Adipose tissue (tissue), 3 donors: Measurements from ENCODE around the gene YPEL2. TPM values are rescaled to one million over a fixed set of nuclear protein-coding genes. Genes with fewer than 3 reads are reported as not detected.
"Not testable (repeated sequence)": the region's sequence is repeated elsewhere in the genome, so short reads cannot be mapped to it uniquely, and the experiment has no call there.

Source experiments
- H3K27ac ChIP-seq: one replicate; pipeline ENCODE4 v1.5.1; 2013; ENCODE audit warnings: low read depth, low read length
- WGBS, 3 donors: extraction: QIAGEN DNeasy Blood & Tissue Kit; methylation state at CpG; one replicate each; pipeline ENCODE4 v1.1.7; 2013; 5-methylcytosine and 5-hydroxymethylcytosine counted together
- polyA plus RNA-seq, 3 donors: library from polyadenylated mRNA; stranded (reverse); fragments of 200-250 nt; gene quantifications; one replicate each; pipeline ENCODE4 v1.2.3, GENCODE V29; 2013
- donor health status: healthy with polysubstance abuse.
- donor health status: Bipolar disorder and iron deficiency.
- donor health status: healthy.

The YPEL2 gene
- polyA plus RNA-seq: 10 to 100 TPM in 2 of 3 donors, 1 to 10 TPM in 1; 6.0 to 22.8 (median 18.6) TPM

GRCh38 chr17:59331129-59331928 lies at the start of gene YPEL2:
YPEL2 (plus strand) TSS chr17:59331655; CDS start chr17:59353410, 21,755 bp downstream.
- 0 to 1% (median 1%) methylated on average over 29 to 71 of the region's 71 CpGs for WGBS, 3 donors
- peak within 1 kb of the TSS; percentile 79 for H3K27ac ChIP-seq

GRCh38 chr17:59284317-59284716 lies 47.1 kb upstream of the YPEL2 start:
- no peak overlapping the region for H3K27ac ChIP-seq
- 60 to 74% (median 67%) methylated on average over 4 of the region's 4 CpGs for WGBS, 3 donors

GRCh38 chr17:59287452-59287851 lies 44.0 kb upstream of the YPEL2 start:
- H3K27ac ChIP-seq: no peak overlapping the region
- 24 to 77% (median 30%) methylated on average over 1 of the region's 1 CpG for WGBS, 3 donors

GRCh38 chr17:59287891-59288290 lies 43.6 kb upstream of the YPEL2 start:
- WGBS, 3 donors: 60 to 88% (median 65%) methylated on average over 3 of the region's 3 CpGs
- no peak overlapping the region for H3K27ac ChIP-seq

GRCh38 chr17:59289981-59290301 lies 41.5 kb upstream of the YPEL2 start:
- 64 to 66% (median 66%) methylated on average over 3 of the region's 3 CpGs for WGBS, 3 donors
- no peak overlapping the region for H3K27ac ChIP-seq

- WGBS, 3 donors: 23 to 31% (median 25%) methylated on average over 12 of the region's 12 CpGs
- not testable (repeated sequence) for H3K27ac ChIP-seq
Observed at GRCh38 chr17:59290302-59290998, 41.0 kb upstream of the YPEL2 start.

- H3K27ac ChIP-seq: no peak overlapping the region
- WGBS, 3 donors: 14 to 32% (median 22%) methylated on average over 1 of the region's 1 CpG
Observed at GRCh38 chr17:59292174-59292523, 39.3 kb upstream of the YPEL2 start.

- WGBS, 3 donors: 77 to 92% (median 86%) methylated on average over 2 of the region's 2 CpGs
- H3K27ac ChIP-seq: no peak overlapping the region
Observed at GRCh38 chr17:59296190-59296589, 35.3 kb upstream of the YPEL2 start.

GRCh38 chr17:59298521-59298920 lies 32.9 kb upstream of the YPEL2 start:
- no peak overlapping the region for H3K27ac ChIP-seq
- WGBS, 3 donors: 65 to 76% (median 71%) methylated on average over 2 of the region's 2 CpGs

GRCh38 chr17:59299400-59300092 lies 31.9 kb upstream of the YPEL2 start:
- 63 to 86% (median 82%) methylated on average over 2 of the region's 2 CpGs for WGBS, 3 donors
- H3K27ac ChIP-seq: no peak overlapping the region

- H3K27ac ChIP-seq: no peak overlapping the region
- 75 to 91% (median 79%) methylated on average over 5 of the region's 5 CpGs for WGBS, 3 donors
Observed at GRCh38 chr17:59300941-59301340, 30.5 kb upstream of the YPEL2 start.

GRCh38 chr17:59304811-59305210 lies 26.6 kb upstream of the YPEL2 start:
- WGBS, 3 donors: 80 to 96% (median 92%) methylated on average over 2 of the region's 2 CpGs
- no peak overlapping the region for H3K27ac ChIP-seq

- WGBS, 3 donors: 72 to 81% (median 80%) methylated on average over 6 of the region's 6 CpGs
- no peak overlapping the region for H3K27ac ChIP-seq
Observed at GRCh38 chr17:59310263-59310920, 21.1 kb upstream of the YPEL2 start.

- 3 to 4% (median 3%) methylated on average over 5 of the region's 5 CpGs for WGBS, 3 donors
Observed at GRCh38 chr17:59311051-59311468, 20.4 kb upstream of the YPEL2 start.

GRCh38 chr17:59311521-59311920 lies 19.9 kb upstream of the YPEL2 start:
- H3K27ac ChIP-seq: not testable (repeated sequence)
- 84 to 91% (median 90%) methylated on average over 7 of the region's 7 CpGs for WGBS, 3 donors

More at GRCh38 chr17:59311051-59311468, 20.4 kb upstream of the YPEL2 start:
- H3K27ac ChIP-seq: no peak overlapping the region

- WGBS, 3 donors: 55 to 80% (median 61%) methylated on average over 4 of the region's 4 CpGs
- H3K27ac ChIP-seq: no peak overlapping the region
Observed at GRCh38 chr17:59315866-59316265, 15.6 kb upstream of the YPEL2 start.

- no peak overlapping the region for H3K27ac ChIP-seq
- 61 to 87% (median 81%) methylated on average over 5 of the region's 5 CpGs for WGBS, 3 donors
Observed at GRCh38 chr17:59327121-59327980, 4.1 kb upstream of the YPEL2 start.

GRCh38 chr17:59327981-59328290 lies 3.5 kb upstream of the YPEL2 start:
- H3K27ac ChIP-seq: no peak overlapping the region
